HepG2 (cell line): ENCODE results near the gene PIM3. TPM values are rescaled to one million over a fixed set of nuclear protein-coding genes. Genes with fewer than 3 reads are reported as not detected.
A peak's percentile ranks its signal among the peaks of the same experiment; 100 is the strongest.

Experiments used
- AGO1 ChIP-seq: fragments of 200-400 bp; formaldehyde crosslinking; IDR thresholded peaks from 2 replicates; pipeline ENCODE4 v1.6.1; 2017; ENCODE audit warnings: mild to moderate bottlenecking, low read depth, low read length, moderate library complexity; ENCODE audit not compliant: poor library complexity, severe bottlenecking
- ATF2 ChIP-seq: sonication (generic); formaldehyde crosslinking; IDR thresholded peaks from 2 replicates; pipeline ENCODE4 v1.4.0; 2020; ENCODE audit warnings: missing genetic modification reagents
- EHMT2 ChIP-seq: fragments of 200-600 bp; sonication (generic); IDR thresholded peaks from 2 replicates; pipeline ENCODE4 v1.7.0; 2017; ENCODE audit warnings: antibody characterized with exemption, low read depth, low read length, borderline replicate concordance
- HOXA7 ChIP-seq: sonication (generic); formaldehyde crosslinking; IDR thresholded peaks from 2 replicates; pipeline ENCODE4 v1.8.1; 2022; ENCODE audit warnings: mild to moderate bottlenecking, missing genetic modification reagents, moderate library complexity
- KDM5B ChIP-seq: sonication (generic); formaldehyde crosslinking; IDR thresholded peaks from 2 replicates; pipeline ENCODE4 v1.4.0; 2020; ENCODE audit warnings: missing genetic modification reagents, mild to moderate bottlenecking, borderline replicate concordance
- LRRFIP1 ChIP-seq: sonication (generic); formaldehyde crosslinking; conservative IDR thresholded peaks from 2 replicates; pipeline ENCODE4 v1.4.0; 2020; ENCODE audit warnings: missing genetic modification reagents
- MAFK ChIP-seq, 2 experiments: IDR thresholded peaks in 1 of 2; conservative IDR thresholded peaks in 1 of 2; 2 replicates each; pipeline ENCODE4 v1.6.1; 2011; ENCODE audit warnings: improper control_type of control experiment in 2 of 2, low read length in 2 of 2
- NCOA1 ChIP-seq: sonication (generic); formaldehyde crosslinking; IDR thresholded peaks from 2 replicates; pipeline ENCODE4 v1.9.0; 2021; ENCODE audit warnings: missing genetic modification reagents
- NFE2L1 ChIP-seq: sonication (generic); formaldehyde crosslinking; IDR thresholded peaks from 2 replicates; pipeline ENCODE4 v1.4.0; 2020; ENCODE audit warnings: missing genetic modification reagents, mild to moderate bottlenecking, borderline replicate concordance
- NFYB ChIP-seq: sonication (generic); formaldehyde crosslinking; IDR thresholded peaks from 2 replicates; pipeline ENCODE4 v1.4.0; 2020; ENCODE audit warnings: missing genetic modification reagents
- RFXAP ChIP-seq: sonication (generic); formaldehyde crosslinking; IDR thresholded peaks from 2 replicates; pipeline ENCODE4 v1.4.0; 2020; ENCODE audit warnings: missing genetic modification reagents, borderline replicate concordance
- SP140L ChIP-seq: sonication (generic); formaldehyde crosslinking; IDR thresholded peaks from 2 replicates; pipeline ENCODE4 v1.4.0; 2020; ENCODE audit warnings: missing genetic modification reagents, borderline replicate concordance
- TCF12 ChIP-seq, 2 experiments: fragments of 450-650 bp in 1 of 2; sonication (generic) in 1 of 2; formaldehyde crosslinking in 1 of 2; IDR thresholded peaks; 2 replicates each; pipeline versions ENCODE4 v1.6.1 to v1.8.0; 2017 to 2022; ENCODE audit warnings: antibody characterized with exemption in 1 of 2, mild to moderate bottlenecking in 1 of 2, missing genetic modification reagents in 1 of 2, moderate library complexity in 1 of 2
- ZBTB10 ChIP-seq: sonication (generic); formaldehyde crosslinking; IDR thresholded peaks from 2 replicates; pipeline ENCODE4 v1.4.0; 2020; ENCODE audit warnings: missing genetic modification reagents, borderline replicate concordance
- ZBTB38 ChIP-seq: sonication (generic); formaldehyde crosslinking; IDR thresholded peaks from 2 replicates; pipeline ENCODE4 v1.5.1; 2020; ENCODE audit warnings: mild to moderate bottlenecking, missing genetic modification reagents
- ZFP36L1 ChIP-seq: sonication (generic); formaldehyde crosslinking; IDR thresholded peaks from 2 replicates; pipeline ENCODE4 v1.8.0; 2022; ENCODE audit warnings: mild to moderate bottlenecking, missing genetic modification reagents, moderate library complexity
- ZFP90 ChIP-seq: sonication (generic); formaldehyde crosslinking; IDR thresholded peaks from 2 replicates; pipeline ENCODE4 v1.8.0; 2022; ENCODE audit warnings: missing genetic modification reagents, mild to moderate bottlenecking, inconsistent platforms, borderline replicate concordance
- ZNF124 ChIP-seq: sonication (generic); formaldehyde crosslinking; IDR thresholded peaks from 2 replicates; pipeline ENCODE4 v1.4.0; 2020; ENCODE audit warnings: missing genetic modification reagents
- ZNF598 ChIP-seq: sonication (generic); formaldehyde crosslinking; IDR thresholded peaks from 2 replicates; pipeline ENCODE4 v1.5.1; 2020; ENCODE audit warnings: mild to moderate bottlenecking, missing genetic modification reagents, borderline replicate concordance
- ZNF75D ChIP-seq: sonication (generic); formaldehyde crosslinking; IDR thresholded peaks from 2 replicates; pipeline ENCODE4 v1.8.1; 2023; ENCODE audit warnings: missing genetic modification reagents, mild to moderate bottlenecking, borderline replicate concordance
- ZNF761 ChIP-seq: sonication (generic); formaldehyde crosslinking; conservative IDR thresholded peaks from 2 replicates; pipeline ENCODE4 v1.4.0; 2020; ENCODE audit warnings: mild to moderate bottlenecking, missing genetic modification reagents
- ZNF879 ChIP-seq: sonication (generic); formaldehyde crosslinking; IDR thresholded peaks from 2 replicates; pipeline ENCODE4 v1.8.1; 2023; ENCODE audit warnings: missing genetic modification reagents
- polyA plus RNA-seq, 8 experiments: library from polyadenylated mRNA; depleted of rRNA in 3 of 8; stranded (reverse) in 7 of 8; unstranded in 1 of 8; fragments of >200 nt; fragmentation: Illumina TruSeq in 4 of 8; extraction: Trizol in 4 of 8; gene quantifications; 2 replicates each; pipeline versions ENCODE4 v1.2.1 to v1.2.3, GENCODE V29; 2011 to 2016; ENCODE audit warnings: low read depth in 4 of 8, missing spikeins in 1 of 8, mixed read lengths in 1 of 8; ENCODE audit not compliant: insufficient read depth in 1 of 8
- total RNA-seq, 5 experiments: library from RNA; depleted of rRNA; stranded (reverse); fragments of >200 nt; fragmentation: Illumina TruSeq; extraction: Trizol; gene quantifications; 2 replicates each; pipeline ENCODE4 v1.2.3, GENCODE V29; 2016; ENCODE audit warnings: low read depth in 1 of 5

PIM3 gene
- total and polyA plus RNA-seq, 2 of the 13 experiments (the other 11 are each of a cell fraction or from before 2014, with no cell fraction given): 21.6 to 31.2 TPM

- TF ChIP-seq NFE2L1 (CRISPR knock-in tag) (no peak), ZBTB38 (CRISPR knock-in tag) (peak; percentile 18; the same call in 1 of the 2 replicates), ZNF124 (no peak), ZNF879 (CRISPR knock-in tag) (no peak), LRRFIP1 (CRISPR knock-in tag) (no peak), ATF2 (no peak), ZFP36L1 (CRISPR knock-in tag) (no peak), KDM5B (peak; percentile 55; the same call in 1 of the 2 replicates), MAFK (conservative IDR thresholded peaks at IDR 0.05 in 1 of 2, IDR thresholded peaks at IDR 0.05 in 1 of 2; ENCODE audit: low read length in 2 of 2) (no peak), ZNF75D (CRISPR knock-in tag) (no peak), ZNF598 (0 out of 2 replicates have a peak, but pooled peaks have one; percentile 36), ZNF761 (CRISPR knock-in tag) (no peak; the same call in 1 of the 2 replicates), SP140L (CRISPR knock-in tag) (no peak), TCF12 (IDR thresholded peaks at IDR 0.05) (no peak), TCF12 (CRISPR knock-in tag; IDR thresholded peaks at IDR 0.05) (no peak), EHMT2 (no peak), ZBTB10 (CRISPR knock-in tag) (no peak), ZFP90 (CRISPR knock-in tag) (peak; percentile 85; the same call in 1 of the 2 replicates), RFXAP (no peak), NCOA1 (CRISPR knock-in tag) (no peak), AGO1 (peak; percentile 21), HOXA7 (CRISPR knock-in tag) (no peak), NFYB (CRISPR knock-in tag) (no peak)
Measured at GRCh38 chr22:49966774-49967705, 6.5 kb downstream of the PIM3 start (continued).
